ENCODE data around the gene EIF4EBP2. TPM values are rescaled to one million over a fixed set of nuclear protein-coding genes. Genes with fewer than 3 reads are reported as not detected.

The EIF4EBP2 gene
- total RNA-seq, 2 donors from 2014 or later = 103 to 119 TPM

DNA sequence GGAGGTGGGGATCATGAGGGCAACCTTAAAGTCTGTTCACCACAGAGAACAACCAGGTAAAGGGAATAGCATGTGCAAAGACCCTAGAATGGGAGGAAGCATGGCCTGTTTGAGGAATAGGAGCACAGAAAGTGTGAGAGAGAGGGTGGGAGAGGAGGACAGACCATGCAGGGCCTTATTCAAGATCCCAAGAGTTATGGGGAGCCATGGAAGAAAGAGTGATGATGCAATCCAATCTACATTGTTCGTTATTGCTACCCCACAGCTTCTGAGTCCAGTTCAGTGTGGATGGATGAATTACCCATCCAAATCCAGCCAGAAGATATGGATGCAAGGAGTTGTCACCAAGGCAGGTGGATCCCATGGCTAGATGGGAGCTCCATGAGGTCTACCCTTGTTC is 7.8 kb upstream of the EIF4EBP2 start:
- no peak for DNase-seq
- WGBS, 2 experiments (ENCODE audit: insufficient coverage in 1 of 2, insufficient read length in 1 of 2) = 84 to 100% methylated on average over 1 of the region's 1 CpG

DNA sequence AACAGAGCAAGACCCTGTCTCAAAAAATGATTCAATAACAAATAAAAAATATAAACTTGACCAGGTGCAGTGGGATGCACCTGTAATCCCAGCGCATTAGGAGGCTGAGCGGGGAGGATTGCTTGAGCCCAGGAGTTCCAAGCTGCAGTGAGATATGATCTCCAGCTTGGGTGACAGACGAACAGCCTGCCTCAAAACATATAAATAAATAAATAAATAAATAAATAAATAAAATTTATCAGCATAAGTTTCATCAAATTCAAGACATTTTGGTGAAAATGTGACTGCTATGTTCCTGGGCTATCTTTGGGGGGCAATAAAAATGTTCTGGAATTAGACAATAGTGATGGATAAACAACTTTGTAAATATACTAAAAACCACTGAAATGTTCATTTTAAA is 4.8 kb upstream of the EIF4EBP2 start:
- no peak overlapping the region for H3K9ac ChIP-seq (ENCODE audit: extremely low read depth, low read length, poor library complexity, severe bottlenecking)
- H3K27me3 ChIP-seq (ENCODE audit: control insufficient read depth, insufficient read depth, low read length, poor library complexity, severe bottlenecking) = no peaks in the 10 kb centered on the region
- no peaks in the 10 kb centered on the region for H3K36me3 ChIP-seq (ENCODE audit: control insufficient read depth, insufficient read depth, low read length)
- no peaks in the 10 kb centered on the region for H3K36me3 Mint-ChIP-seq (ENCODE audit: low read depth)
- no peak overlapping the region for H3K4me3 ChIP-seq (ENCODE audit: low read length)
- no peak overlapping the region for H3K4me3 Mint-ChIP-seq
- no peaks in the 10 kb centered on the region for H3K4me1 ChIP-seq (ENCODE audit: control insufficient read depth, insufficient read depth, low read length)
- DNase-seq = no peak
- no peak overlapping the region for H3K27ac Mint-ChIP-seq
- H3K4me1 Mint-ChIP-seq = peaks cover 2% of the 10 kb centered on the region
- H3K9me3 Mint-ChIP-seq = no peaks in the 10 kb centered on the region
- H3K27ac ChIP-seq (ENCODE audit: low read depth, low read length) = no peak overlapping the region
- WGBS, 2 experiments (ENCODE audit: insufficient coverage in 1 of 2, insufficient read length in 1 of 2) = 94 to 100% methylated on average over 2 of the region's 3 CpGs
- peaks cover 2% of the 10 kb centered on the region for H3K27me3 Mint-ChIP-seq (ENCODE audit: insufficient read depth)
- H3K9me3 ChIP-seq (ENCODE audit: control insufficient read depth, low read length) = no peaks in the 10 kb centered on the region
- TF ChIP-seq, protein P1, sequence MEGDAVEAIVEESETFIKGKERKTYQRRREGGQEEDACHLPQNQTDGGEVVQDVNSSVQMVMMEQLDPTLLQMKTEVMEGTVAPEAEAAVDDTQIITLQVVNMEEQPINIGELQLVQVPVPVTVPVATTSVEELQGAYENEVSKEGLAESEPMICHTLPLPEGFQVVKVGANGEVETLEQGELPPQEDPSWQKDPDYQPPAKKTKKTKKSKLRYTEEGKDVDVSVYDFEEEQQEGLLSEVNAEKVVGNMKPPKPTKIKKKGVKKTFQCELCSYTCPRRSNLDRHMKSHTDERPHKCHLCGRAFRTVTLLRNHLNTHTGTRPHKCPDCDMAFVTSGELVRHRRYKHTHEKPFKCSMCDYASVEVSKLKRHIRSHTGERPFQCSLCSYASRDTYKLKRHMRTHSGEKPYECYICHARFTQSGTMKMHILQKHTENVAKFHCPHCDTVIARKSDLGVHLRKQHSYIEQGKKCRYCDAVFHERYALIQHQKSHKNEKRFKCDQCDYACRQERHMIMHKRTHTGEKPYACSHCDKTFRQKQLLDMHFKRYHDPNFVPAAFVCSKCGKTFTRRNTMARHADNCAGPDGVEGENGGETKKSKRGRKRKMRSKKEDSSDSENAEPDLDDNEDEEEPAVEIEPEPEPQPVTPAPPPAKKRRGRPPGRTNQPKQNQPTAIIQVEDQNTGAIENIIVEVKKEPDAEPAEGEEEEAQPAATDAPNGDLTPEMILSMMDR (conservative IDR thresholded peaks at IDR 0.05) = no peak

More for the DNA sequence above, 7.8 kb upstream of the EIF4EBP2 start:
- TF ChIP-seq, protein P1 (conservative IDR thresholded peaks at IDR 0.05) = no peak
- Histone ChIP-seq H3K9me3 (ENCODE audit: control insufficient read depth, low read length) (no peaks in the 10 kb centered on the region), H3K4me1 (ENCODE audit: control insufficient read depth, insufficient read depth, low read length) (no peaks in the 10 kb centered on the region), H3K27ac (ENCODE audit: low read depth, low read length) (no peak overlapping the region), H3K9ac (ENCODE audit: extremely low read depth, low read length, poor library complexity, severe bottlenecking) (no peak overlapping the region), H3K4me3 (ENCODE audit: low read length) (no peak overlapping the region), H3K36me3 (ENCODE audit: control insufficient read depth, insufficient read depth, low read length) (no peaks in the 10 kb centered on the region), H3K27me3 (ENCODE audit: control insufficient read depth, insufficient read depth, low read length, poor library complexity, severe bottlenecking) (no peaks in the 10 kb centered on the region)
- Mint-ChIP-seq H3K9me3 (no peaks in the 10 kb centered on the region), H3K4me1 (peaks cover 7% of the 10 kb centered on the region), H3K27ac (no peak overlapping the region), H3K27me3 (ENCODE audit: insufficient read depth) (peaks cover 2% of the 10 kb centered on the region), H3K36me3 (ENCODE audit: low read depth) (no peaks in the 10 kb centered on the region), H3K4me3 (no peak overlapping the region)

DNA sequence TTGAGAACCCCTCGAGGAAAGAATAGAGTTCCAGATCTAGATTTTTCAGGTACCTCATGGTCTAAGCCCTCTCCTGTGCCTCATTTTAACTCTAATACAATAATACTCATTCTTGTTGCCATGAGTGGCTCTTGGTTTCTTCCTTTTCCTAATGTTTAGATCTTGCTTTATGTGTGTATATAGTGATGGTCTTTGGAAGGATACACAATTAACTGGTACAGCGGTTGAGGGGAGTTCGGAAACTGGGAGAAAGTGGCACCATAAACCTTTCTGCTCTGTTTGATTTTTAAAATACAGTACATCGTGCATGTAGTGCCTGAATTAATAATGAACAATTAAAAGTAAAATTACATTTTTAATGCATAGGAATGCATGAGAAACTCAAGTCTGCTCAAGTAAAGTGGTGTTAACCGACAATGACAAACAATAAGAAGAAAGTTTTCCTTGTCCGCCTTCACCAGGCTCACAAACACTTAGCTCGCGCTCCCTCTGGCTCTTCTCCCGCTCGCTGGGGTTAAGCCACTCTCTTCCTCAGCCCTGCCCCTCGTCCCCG is 386 bp upstream of the EIF4EBP2 start:
- peak overlapping the region; percentile 92 for H3K4me3 Mint-ChIP-seq
- Histone ChIP-seq H3K36me3 (ENCODE audit: control insufficient read depth, insufficient read depth, low read length) (peaks cover 10% of the 10 kb centered on the region), H3K9ac (ENCODE audit: extremely low read depth, low read length, poor library complexity, severe bottlenecking) (peak overlapping the region; percentile 15), H3K4me3 (ENCODE audit: low read length) (peak overlapping the region; percentile 70), H3K4me1 (ENCODE audit: control insufficient read depth, insufficient read depth, low read length) (peaks cover 2% of the 10 kb centered on the region), H3K9me3 (ENCODE audit: control insufficient read depth, low read length) (no peaks in the 10 kb centered on the region), H3K27me3 (ENCODE audit: control insufficient read depth, insufficient read depth, low read length, poor library complexity, severe bottlenecking) (no peaks in the 10 kb centered on the region), H3K27ac (ENCODE audit: low read depth, low read length) (no peak overlapping the region)
- H3K27ac Mint-ChIP-seq = peak overlapping the region; percentile 94
- no peak for DNase-seq
- 11 to 19% methylated on average over 7 to 11 of the region's 12 CpGs for WGBS, 2 experiments (ENCODE audit: insufficient coverage in 1 of 2, insufficient read length in 1 of 2)
- peaks cover 17% of the 10 kb centered on the region for H3K36me3 Mint-ChIP-seq (ENCODE audit: low read depth)
- H3K27me3 Mint-ChIP-seq (ENCODE audit: insufficient read depth) = no peaks in the 10 kb centered on the region
- TF ChIP-seq, protein P1 (conservative IDR thresholded peaks at IDR 0.05) = no peak
- peaks cover 20% of the 10 kb centered on the region for H3K4me1 Mint-ChIP-seq
- peaks cover 9% of the 10 kb centered on the region for H3K9me3 Mint-ChIP-seq

Measured in endodermal cell (in vitro differentiated cells).